OCI-LY1 (cell line): Measurements from ENCODE around the gene ZFR.

ENCODE experiments used
- H2AFZ ChIP-seq: fragments of 200-600 bp; sonication (generic), shearing (Covaris generic); 2 replicates; pipeline ENCODE4 v1.6.0; 2014; ENCODE audit warnings: antibody characterized with exemption, mild to moderate bottlenecking, low read length
- H3F3A ChIP-seq: fragments of 200-600 bp; sonication (generic), shearing (Covaris generic); 2 replicates; pipeline ENCODE4 v1.6.0; 2014; ENCODE audit warnings: mild to moderate bottlenecking, antibody characterized with exemption, low read length, moderate library complexity; ENCODE audit not compliant: insufficient read depth
- H3K27ac ChIP-seq: fragments of 200-600 bp; sonication (generic); 2 replicates; pipeline ENCODE4 v1.5.1; 2014; ENCODE audit warnings: low read length, mixed run types, mild to moderate bottlenecking, low read depth; ENCODE audit not compliant: poor library complexity, severe bottlenecking
- H3K27me3 ChIP-seq: fragments of 200-600 bp; sonication (generic); 2 replicates; pipeline ENCODE4 v1.6.0; 2014; ENCODE audit warnings: antibody characterized with exemption, mild to moderate bottlenecking, low read length, moderate library complexity; ENCODE audit not compliant: insufficient read depth
- H3K36me3 ChIP-seq: fragments of 200-600 bp; sonication (generic); 2 replicates; pipeline ENCODE4 v1.6.1; 2014; ENCODE audit warnings: mild to moderate bottlenecking, antibody characterized with exemption, low read length, moderate library complexity, mixed read lengths; ENCODE audit not compliant: insufficient read depth
- H3K4me1 ChIP-seq: fragments of 200-600 bp; sonication (generic); 2 replicates; pipeline ENCODE4 v1.5.1; 2014; ENCODE audit warnings: mild to moderate bottlenecking, low read length, moderate library complexity; ENCODE audit not compliant: insufficient read depth, severe bottlenecking
- H3K4me2 ChIP-seq: fragments of 200-600 bp; sonication (generic), shearing (Covaris generic); 2 replicates; pipeline ENCODE4 v1.6.1; 2014; ENCODE audit warnings: low read length
- H3K4me3 ChIP-seq: fragments of 200-600 bp; sonication (generic); 2 replicates; pipeline ENCODE4 v1.5.1; 2014; ENCODE audit warnings: low read length, low read depth, mild to moderate bottlenecking, mixed read lengths; ENCODE audit not compliant: poor library complexity, severe bottlenecking
- H3K79me2 ChIP-seq: fragments of 200-600 bp; shearing (Covaris generic); 2 replicates; pipeline ENCODE4 v1.6.1; 2016; ENCODE audit warnings: mixed run types, low read length, mixed read lengths; ENCODE audit not compliant: insufficient read depth
- H3K9ac ChIP-seq: fragments of 200-600 bp; sonication (generic), shearing (Covaris generic); 2 replicates; pipeline ENCODE4 v1.6.1; 2014; ENCODE audit warnings: mild to moderate bottlenecking, low read length, mixed read lengths
- H3K9me2 ChIP-seq: fragments of 200-600 bp; sonication (generic), shearing (Covaris generic); 2 replicates; pipeline ENCODE4 v1.6.1; 2014; ENCODE audit warnings: low read depth, mild to moderate bottlenecking, low read length, mixed read lengths
- H3K9me3 ChIP-seq: fragments of 200-600 bp; shearing (Covaris generic); 2 replicates; pipeline ENCODE4 v1.6.1; 2014; ENCODE audit warnings: low read length, mixed read lengths
- H4K20me1 ChIP-seq: fragments of 200-600 bp; sonication (generic), shearing (Covaris generic); 2 replicates; pipeline ENCODE4 v1.6.0; 2016; ENCODE audit warnings: mild to moderate bottlenecking, low read length; ENCODE audit not compliant: insufficient read depth
- CTCF ChIP-seq: fragments of 200-600 bp; sonication (generic), shearing (Covaris generic); IDR thresholded peaks from 2 replicates; pipeline ENCODE4 v1.5.1; 2017; ENCODE audit warnings: mild to moderate bottlenecking, antibody characterized with exemption, low read length, moderate library complexity, mixed read lengths
- EZH2 ChIP-seq: fragments of 200-600 bp; sonication (generic), shearing (Covaris generic); IDR thresholded peaks from 2 replicates; pipeline ENCODE4 v1.8.0; 2017; ENCODE audit warnings: borderline replicate concordance, mixed run types, mild to moderate bottlenecking, antibody characterized with exemption, low read length, moderate library complexity, mixed read lengths

ZFR gene

GRCh38 chr5:32326216-32326772 lies 118.2 kb downstream of the ZFR start:
- no peak for TF ChIP-seq CTCF
- TF ChIP-seq EZH2 = no peak
- H2AFZ ChIP-seq = no peak overlapping the region
- H4K20me1 ChIP-seq = no peaks in the 10 kb centered on the region
- no peak overlapping the region for H3K4me3 ChIP-seq
- no peaks in the 10 kb centered on the region for H3K9me2 ChIP-seq
- H3K36me3 ChIP-seq = no peaks in the 10 kb centered on the region; the same call in 1 of the 2 replicates
- no peak overlapping the region for H3K4me2 ChIP-seq
- no peaks in the 10 kb centered on the region for H3K79me2 ChIP-seq
- peaks cover 6% of the 10 kb centered on the region; the same call in 1 of the 2 replicates for H3K9me3 ChIP-seq
- H3F3A ChIP-seq = no peaks in the 10 kb centered on the region
- H3K4me1 ChIP-seq = no peaks in the 10 kb centered on the region
- no peak overlapping the region for H3K9ac ChIP-seq
- no peak overlapping the region for H3K27ac ChIP-seq
- H3K27me3 ChIP-seq = no peaks in the 10 kb centered on the region

GRCh38 chr5:32325616-32326015 lies 118.9 kb downstream of the ZFR start:
- H3K27ac ChIP-seq = no peak overlapping the region
- TF ChIP-seq CTCF (no peak), EZH2 (no peak)
- H3F3A ChIP-seq = no peaks in the 10 kb centered on the region
- peaks cover 6% of the 10 kb centered on the region; the same call in 1 of the 2 replicates for H3K9me3 ChIP-seq
- no peak overlapping the region for H3K9ac ChIP-seq
- H3K79me2 ChIP-seq = no peaks in the 10 kb centered on the region
- no peaks in the 10 kb centered on the region for H3K27me3 ChIP-seq
- H3K9me2 ChIP-seq = no peaks in the 10 kb centered on the region
- no peak overlapping the region for H3K4me2 ChIP-seq
- no peaks in the 10 kb centered on the region for H4K20me1 ChIP-seq
- H2AFZ ChIP-seq = no peak overlapping the region
- H3K4me1 ChIP-seq = no peaks in the 10 kb centered on the region
- H3K4me3 ChIP-seq = no peak overlapping the region
- H3K36me3 ChIP-seq = no peaks in the 10 kb centered on the region; the same call in 1 of the 2 replicates

GRCh38 chr5:32325062-32325461 lies 119.5 kb downstream of the ZFR start:
- Histone ChIP-seq H3K36me3 (no peaks in the 10 kb centered on the region; the same call in 1 of the 2 replicates), H4K20me1 (no peaks in the 10 kb centered on the region), H2AFZ (no peak overlapping the region), H3K4me1 (no peaks in the 10 kb centered on the region), H3K79me2 (no peaks in the 10 kb centered on the region), H3K9me3 (peaks cover 6% of the 10 kb centered on the region; the same call in 1 of the 2 replicates), H3K27ac (no peak overlapping the region), H3K4me3 (no peak overlapping the region), H3K27me3 (no peaks in the 10 kb centered on the region), H3K9me2 (no peaks in the 10 kb centered on the region), H3F3A (no peaks in the 10 kb centered on the region), H3K9ac (no peak overlapping the region), H3K4me2 (no peak overlapping the region)
- TF ChIP-seq CTCF (no peak), EZH2 (no peak)
